HG03135 (cell line): ENCODE results near the gene TXNRD2.

Source experiments
- ATAC-seq: cut with Tn5 transposase; IDR thresholded peaks from one replicate; pipeline ENCODE4 v1.9.1; 2021; ENCODE audit warnings: mild to moderate bottlenecking, moderate library complexity; ENCODE audit not compliant: unreplicated experiment

TXNRD2 gene

DNA sequence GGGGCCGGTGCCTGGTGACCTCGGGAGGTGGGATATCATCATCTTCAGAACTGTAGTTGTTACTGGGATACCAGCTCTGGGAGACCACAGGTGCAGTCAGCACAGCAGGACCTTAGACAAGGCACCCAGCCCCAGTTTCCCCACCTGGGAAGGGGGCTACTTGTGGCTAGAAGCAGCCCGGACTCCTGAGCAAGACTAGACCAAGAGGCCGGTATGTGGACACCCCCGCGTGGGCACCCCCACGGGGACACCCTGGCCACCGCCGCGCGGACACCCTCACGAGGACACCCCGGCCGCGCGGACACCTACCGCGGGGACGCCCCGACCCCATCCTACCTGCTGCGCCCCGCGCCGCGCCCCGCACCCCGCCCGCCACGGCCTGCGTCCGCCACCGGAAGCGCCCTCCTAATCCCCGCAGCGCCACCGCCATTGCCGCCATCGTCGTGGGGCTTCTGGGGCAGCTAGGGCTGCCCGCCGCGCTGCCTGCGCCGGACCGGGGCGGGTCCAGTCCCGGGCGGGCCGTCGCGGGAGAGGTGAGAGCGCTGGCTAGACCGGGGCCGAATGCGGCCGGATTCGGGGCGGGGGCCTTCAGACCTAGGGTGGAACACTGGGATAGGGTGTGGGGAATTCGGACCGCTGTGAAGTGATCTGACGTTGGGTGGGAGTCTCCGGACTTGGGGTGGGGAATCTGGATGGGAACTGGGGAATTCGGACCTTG, at the start of gene TXNRD2, which contains the start of gene COMT:
TSS of gene TXNRD2 (minus strand) at position 454 of the 718 bp plus-strand sequence. CDS start at position 439, 15 bp downstream.
TSS of gene COMT (plus strand) at position 408 of the 718 bp plus-strand sequence. CDS start 20,755 bp downstream, outside the sequence.
- no peak for ATAC-seq

- no peak for ATAC-seq
Measured at GRCh38 chr22:19991395-19991644, 49.7 kb upstream of the TXNRD2 start.

DNA sequence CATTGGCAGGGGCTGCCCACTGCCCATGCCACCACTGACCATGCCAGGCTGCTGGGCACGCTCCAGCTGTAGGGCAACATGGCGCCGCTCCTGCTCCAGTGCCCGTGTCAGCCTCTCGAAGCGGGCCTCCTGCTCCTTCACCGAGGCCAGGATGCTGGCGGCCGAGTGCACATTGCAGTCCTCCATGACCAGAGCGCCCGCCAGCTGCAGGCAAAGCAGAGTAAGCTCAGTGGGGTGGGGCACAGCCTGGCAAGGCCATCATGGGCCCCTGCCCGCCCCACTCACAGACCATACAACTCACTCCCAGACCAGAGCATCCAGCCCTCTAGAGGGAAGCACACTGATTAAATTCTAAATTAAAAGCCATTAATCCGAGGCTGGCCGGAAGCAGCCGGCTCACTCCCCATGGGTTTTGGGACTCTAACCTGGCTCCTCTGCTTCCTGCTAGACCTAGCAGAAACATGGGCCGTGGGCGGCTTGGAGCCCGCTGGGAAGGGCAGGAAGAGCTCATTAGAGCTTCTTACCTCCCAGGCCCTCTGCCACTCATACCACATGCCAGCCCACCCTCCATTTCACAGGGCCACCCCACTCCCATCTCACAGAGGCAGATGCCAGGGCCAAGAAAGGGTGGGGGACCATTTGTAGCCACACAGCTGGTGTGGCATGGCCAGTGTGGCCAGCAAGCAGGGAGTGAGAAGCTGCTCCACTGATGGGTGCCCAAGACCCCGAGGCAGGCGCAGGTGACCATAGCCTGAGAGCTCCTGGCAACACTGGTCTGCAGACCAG, 49.2 kb upstream of the TXNRD2 start:
- ATAC-seq, result no peak

- no peak for ATAC-seq
Measured at GRCh38 chr22:19990188-19990587, 48.6 kb upstream of the TXNRD2 start.

GRCh38 chr22:19989725-19990067, 48.1 kb upstream of the TXNRD2 start:
- no peak for ATAC-seq

- no peak for ATAC-seq
Measured at GRCh38 chr22:19988965-19989724, 47.5 kb upstream of the TXNRD2 start.

DNA sequence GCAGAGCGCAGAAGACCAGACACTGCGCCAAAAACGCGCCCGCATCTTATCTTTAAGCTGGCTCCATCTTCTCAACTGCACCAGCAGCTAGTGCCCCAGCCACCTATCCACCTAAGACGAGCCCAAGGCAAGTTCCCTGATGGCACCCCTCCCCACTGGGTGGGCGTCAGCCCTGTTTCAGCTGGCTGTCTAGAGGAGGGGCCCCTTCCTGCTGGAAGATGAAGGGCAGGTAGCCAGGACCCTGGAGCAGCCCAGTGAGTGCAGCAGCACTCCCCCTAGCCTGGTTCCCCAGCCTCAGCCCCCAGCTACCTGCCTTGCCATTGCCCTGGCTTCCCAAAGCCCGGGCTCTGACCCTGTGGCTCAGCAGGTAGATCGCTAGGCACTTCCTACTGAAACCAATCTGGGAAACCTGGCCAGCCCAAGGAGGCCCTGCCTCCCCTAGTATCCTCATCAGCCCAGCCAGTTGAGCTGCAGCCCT, 46.8 kb upstream of the TXNRD2 start:
- no peak for ATAC-seq

GRCh38 chr22:19987394-19988306, 46.0 kb upstream of the TXNRD2 start:
- no peak for ATAC-seq

DNA sequence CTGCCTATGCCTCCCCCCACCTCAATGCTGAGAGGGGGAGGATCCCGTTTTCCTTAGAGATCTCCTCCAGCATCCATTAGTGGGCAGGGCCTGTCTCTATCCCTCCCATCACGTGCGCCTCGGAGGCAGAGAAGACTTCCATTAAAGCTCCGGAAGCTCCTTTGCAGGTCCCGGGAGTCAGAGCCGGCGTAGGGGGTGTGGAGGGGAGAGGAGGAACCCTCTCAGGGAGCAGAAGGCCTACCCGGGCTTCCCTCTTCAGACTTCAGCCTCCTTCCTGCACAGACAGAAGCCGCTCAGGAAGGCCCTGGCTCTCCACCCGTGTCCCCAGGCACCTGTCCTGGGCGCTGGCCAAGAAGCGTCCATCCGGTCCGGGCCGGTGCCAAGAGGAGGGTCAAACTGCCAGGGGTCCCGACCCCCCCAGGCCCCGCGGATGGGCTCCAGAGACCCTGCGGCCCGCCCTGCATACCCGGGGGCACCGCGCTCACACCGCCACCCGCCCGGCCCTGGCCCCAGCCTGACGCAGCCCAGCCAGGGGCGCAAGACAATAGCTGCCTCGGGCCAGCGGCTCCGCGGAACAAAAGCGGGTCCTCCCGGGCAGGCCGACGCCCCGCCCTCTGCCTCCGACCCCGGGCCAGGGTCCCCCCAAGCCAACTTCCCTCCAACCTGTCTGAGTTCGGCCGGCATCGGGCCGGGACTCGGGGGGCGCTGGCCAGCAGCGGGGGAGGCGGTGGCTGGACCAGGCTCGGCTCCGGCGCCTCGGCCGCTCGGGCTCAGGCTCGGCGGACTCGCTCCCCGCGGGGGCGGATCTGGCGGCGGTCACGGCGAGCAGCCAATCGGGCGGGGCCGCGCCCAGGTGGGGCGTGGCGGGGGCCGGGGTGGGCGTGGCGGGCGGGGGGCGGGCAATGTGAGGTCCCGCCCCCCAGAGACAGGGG, 45.1 kb upstream of the TXNRD2 start:
- peak; percentile 58 for ATAC-seq

- no peak for ATAC-seq
Measured at GRCh38 chr22:19986011-19986409, 44.4 kb upstream of the TXNRD2 start.

- no peak for ATAC-seq
Measured at GRCh38 chr22:19984851-19985811, 43.5 kb upstream of the TXNRD2 start.

DNA sequence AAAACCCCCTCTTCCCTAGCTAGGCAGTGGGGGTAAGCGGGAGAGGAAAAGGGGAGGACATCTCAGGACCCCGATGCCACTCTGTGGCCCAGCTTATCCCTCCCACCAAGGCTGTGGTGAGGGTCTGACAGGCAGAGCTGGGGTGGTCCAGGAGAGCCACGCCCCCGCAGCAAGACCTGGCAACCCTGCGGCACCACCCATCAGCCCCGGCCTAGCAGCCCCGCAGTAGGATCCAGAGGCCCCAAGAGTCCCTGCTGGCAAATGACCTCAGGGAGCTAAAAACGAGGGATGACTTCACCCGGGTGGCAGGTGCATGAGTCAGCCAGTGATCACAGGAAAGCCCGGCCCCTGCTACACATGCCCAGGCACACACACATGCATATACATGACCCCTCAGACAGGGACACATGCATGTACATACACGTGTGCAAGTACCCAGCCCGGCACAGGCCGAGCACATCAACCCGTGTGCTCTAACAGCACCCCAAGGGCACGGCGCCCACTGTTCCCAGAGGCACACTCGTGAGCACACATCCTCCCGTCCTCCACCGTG, 42.7 kb upstream of the TXNRD2 start:
- ATAC-seq, result no peak

DNA sequence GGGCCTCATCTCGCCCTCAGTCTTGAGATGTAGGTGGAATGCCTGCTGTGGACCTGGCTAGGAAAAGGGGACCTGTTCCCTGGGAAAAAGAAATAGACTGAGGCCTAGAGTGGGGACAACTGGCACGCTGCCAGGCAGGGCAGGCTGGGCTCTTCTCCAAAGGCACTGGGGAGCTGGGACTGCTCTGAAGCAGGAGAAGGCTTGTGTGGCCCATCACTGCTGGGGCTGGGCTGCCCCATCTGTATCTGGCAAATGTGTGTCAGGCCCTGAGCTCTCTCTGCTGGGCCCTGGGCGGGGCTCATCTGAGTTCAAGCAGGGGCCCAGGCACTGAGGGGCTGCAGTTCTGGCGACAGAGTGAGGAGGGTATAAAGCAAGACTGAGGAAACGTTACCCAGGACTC, 42.1 kb upstream of the TXNRD2 start:
- ATAC-seq, result no peak

DNA sequence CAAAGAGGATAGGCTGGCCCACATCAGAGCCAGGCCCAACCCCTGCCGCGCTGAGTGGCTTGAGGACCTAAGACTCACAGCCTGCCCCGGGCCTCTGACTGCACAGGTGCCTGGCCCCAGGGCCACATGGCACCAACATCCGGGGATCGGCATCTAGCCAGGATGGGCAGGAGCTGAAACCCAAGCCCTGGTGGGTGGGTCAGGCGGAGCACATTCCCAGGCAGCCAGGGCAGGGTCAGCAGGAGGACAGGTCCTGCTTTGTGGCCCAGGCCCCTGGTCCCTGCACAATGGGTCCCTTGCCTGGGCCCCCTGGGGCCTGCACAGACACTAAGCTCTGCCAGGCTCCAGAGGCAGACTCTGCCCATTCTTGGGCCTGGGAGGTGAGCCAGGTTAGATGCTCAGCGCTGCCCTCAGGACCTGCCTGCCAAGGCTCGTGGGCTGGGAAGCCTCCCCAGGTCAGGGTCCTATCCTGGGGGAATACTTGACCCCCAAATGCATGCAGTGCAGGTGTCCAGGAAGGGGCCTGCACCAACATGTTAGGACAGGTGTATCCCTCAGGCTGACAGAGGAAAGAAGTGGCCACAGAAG, 41.5 kb upstream of the TXNRD2 start:
- no peak for ATAC-seq

GRCh38 chr22:19981961-19982920, 40.6 kb upstream of the TXNRD2 start:
- ATAC-seq, result no peak

DNA sequence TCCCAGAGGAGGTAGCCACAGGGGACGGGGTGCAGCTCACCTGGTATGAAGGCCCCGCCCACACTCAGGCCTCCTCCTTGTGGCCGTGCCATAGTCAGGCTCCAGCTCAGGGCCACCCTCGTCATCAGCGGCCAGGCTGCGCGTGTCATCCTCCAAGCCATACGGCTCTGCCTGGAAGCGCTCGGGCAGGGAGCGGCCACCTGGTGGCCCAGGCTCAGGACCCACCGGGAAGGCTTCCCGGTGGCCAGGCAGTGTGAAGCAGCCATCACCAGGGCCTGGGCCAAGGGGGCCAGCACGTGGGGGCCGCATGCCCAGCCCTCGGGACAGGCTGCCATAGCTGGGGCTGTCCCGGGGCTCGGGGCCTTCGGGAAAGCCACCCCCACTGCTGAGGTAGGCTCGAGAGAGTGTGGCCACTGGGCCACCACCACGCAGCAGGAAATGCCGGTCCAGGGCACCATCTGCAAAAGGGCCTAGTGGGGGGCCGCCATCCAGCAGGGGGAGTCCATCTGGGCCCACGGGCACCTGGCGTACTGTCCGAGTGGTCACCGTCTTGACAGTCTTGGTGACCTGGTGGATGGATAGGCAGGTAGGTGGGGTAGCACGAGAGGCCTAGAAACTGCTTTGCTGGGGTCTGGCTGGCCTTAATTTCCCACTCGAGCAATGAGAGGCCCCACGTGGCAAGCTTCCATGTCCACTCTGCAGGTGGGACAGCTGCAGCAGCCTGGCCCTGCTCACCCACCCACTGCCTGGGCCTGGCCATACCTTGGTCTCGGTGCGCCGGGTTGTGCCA, 39.7 kb upstream of the TXNRD2 start:
- no peak for ATAC-seq
